GM18873 (cell line): ENCODE measurements around the gene CYP3A5.
"Not testable (repeated sequence)": the region's sequence is repeated elsewhere in the genome, so short reads cannot be mapped to it uniquely, and the experiment has no call there.

ENCODE experiments used
- ATAC-seq: cut with Tn5 transposase; IDR thresholded peaks from one replicate; pipeline ENCODE4 v1.9.1; 2021; ENCODE audit warnings: mild to moderate bottlenecking, moderate library complexity, moderate number of reproducible peaks; ENCODE audit not compliant: unreplicated experiment, low FRiP score

Gene CYP3A5

GRCh38 chr7:99685871-99686608 lies 6.2 kb upstream of the CYP3A5 start:
- not testable (repeated sequence) for ATAC-seq

- no peak for ATAC-seq
These were observed 5.4 kb upstream of the CYP3A5 start for GRCh38 chr7:99685129-99685758.

GRCh38 chr7:99679032-99679399 lies 780 bp downstream of the CYP3A5 start:
- no peak for ATAC-seq

- no peak for ATAC-seq
These were observed 2.1 kb downstream of the CYP3A5 start for GRCh38 chr7:99677648-99678045.

GRCh38 chr7:99677013-99677647 lies 2.7 kb downstream of the CYP3A5 start:
- no peak for ATAC-seq

GRCh38 chr7:99674995-99675742 lies 4.6 kb downstream of the CYP3A5 start:
- ATAC-seq, result no peak

- no peak for ATAC-seq
These were observed 7.2 kb downstream of the CYP3A5 start for GRCh38 chr7:99672573-99672972.

GRCh38 chr7:99669782-99670181 lies 10.0 kb downstream of the CYP3A5 start:
- no peak for ATAC-seq

GRCh38 chr7:99668541-99668940 lies 11.3 kb downstream of the CYP3A5 start:
- no peak for ATAC-seq

- no peak for ATAC-seq
These were observed 12.6 kb downstream of the CYP3A5 start for GRCh38 chr7:99667179-99667578.

- no peak for ATAC-seq
These were observed 13.8 kb downstream of the CYP3A5 start for GRCh38 chr7:99666013-99666395.

GRCh38 chr7:99665312-99666012 lies 14.3 kb downstream of the CYP3A5 start:
- no peak for ATAC-seq

- not testable (repeated sequence) for ATAC-seq
These were observed 21.9 kb downstream of the CYP3A5 start for GRCh38 chr7:99657879-99658278.

- ATAC-seq, result not testable (repeated sequence)
These were observed 25.2 kb downstream of the CYP3A5 start for GRCh38 chr7:99654626-99655025.

GRCh38 chr7:99653754-99654153 lies 26.0 kb downstream of the CYP3A5 start:
- ATAC-seq, result no peak

GRCh38 chr7:99653269-99653668 lies 26.5 kb downstream of the CYP3A5 start:
- not testable (repeated sequence) for ATAC-seq

- ATAC-seq, result no peak
These were observed 27.1 kb downstream of the CYP3A5 start for GRCh38 chr7:99652671-99653070.

GRCh38 chr7:99651290-99651689 lies 28.5 kb downstream of the CYP3A5 start:
- ATAC-seq, result no peak

GRCh38 chr7:99648843-99649242 lies 31.0 kb downstream of the CYP3A5 start:
- no peak for ATAC-seq

GRCh38 chr7:99645590-99645989 lies 34.2 kb downstream of the CYP3A5 start:
- ATAC-seq, result no peak
